Measurements from ENCODE around the gene PGLYRP4.

Gene PGLYRP4, protein sequence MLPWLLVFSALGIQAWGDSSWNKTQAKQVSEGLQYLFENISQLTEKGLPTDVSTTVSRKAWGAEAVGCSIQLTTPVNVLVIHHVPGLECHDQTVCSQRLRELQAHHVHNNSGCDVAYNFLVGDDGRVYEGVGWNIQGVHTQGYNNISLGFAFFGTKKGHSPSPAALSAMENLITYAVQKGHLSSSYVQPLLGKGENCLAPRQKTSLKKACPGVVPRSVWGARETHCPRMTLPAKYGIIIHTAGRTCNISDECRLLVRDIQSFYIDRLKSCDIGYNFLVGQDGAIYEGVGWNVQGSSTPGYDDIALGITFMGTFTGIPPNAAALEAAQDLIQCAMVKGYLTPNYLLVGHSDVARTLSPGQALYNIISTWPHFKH

GRCh38 chr1:153348511-153349362 is at the start of gene PGLYRP4:
TSS of gene PGLYRP4 (minus strand) at chr1:153348841. CDS start at chr1:153347932, 909 bp downstream.
- DNase-seq: no peak

GRCh38 chr1:153397924-153398651 is 49.4 kb upstream of the PGLYRP4 start:
- DNase-seq: no peak

- DNase-seq: no peak
These were observed 48.6 kb upstream of the PGLYRP4 start for GRCh38 chr1:153397051-153397923.

DNA sequence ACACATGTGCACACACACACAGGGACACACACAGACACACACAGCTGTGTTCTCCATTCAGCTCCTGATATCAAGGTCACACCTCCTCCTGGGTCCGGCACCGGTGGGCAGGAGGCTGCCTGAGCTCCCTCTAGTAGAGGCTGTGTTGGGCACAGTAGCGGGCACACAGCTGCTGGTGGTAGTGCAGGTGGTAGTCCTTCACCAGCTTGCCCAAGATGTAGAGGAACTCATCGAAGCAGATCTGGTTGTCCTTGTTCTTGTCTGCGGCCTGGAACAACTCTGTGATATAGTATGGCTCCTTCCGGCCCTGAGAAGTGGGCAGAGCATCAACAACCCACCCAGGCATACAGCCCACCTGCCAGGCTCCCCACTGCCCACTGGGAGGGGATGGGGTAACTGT is 47.8 kb upstream of the PGLYRP4 start:
- no peak for DNase-seq

GRCh38 chr1:153395776-153396175 is 47.1 kb upstream of the PGLYRP4 start:
- no peak for DNase-seq

DNA sequence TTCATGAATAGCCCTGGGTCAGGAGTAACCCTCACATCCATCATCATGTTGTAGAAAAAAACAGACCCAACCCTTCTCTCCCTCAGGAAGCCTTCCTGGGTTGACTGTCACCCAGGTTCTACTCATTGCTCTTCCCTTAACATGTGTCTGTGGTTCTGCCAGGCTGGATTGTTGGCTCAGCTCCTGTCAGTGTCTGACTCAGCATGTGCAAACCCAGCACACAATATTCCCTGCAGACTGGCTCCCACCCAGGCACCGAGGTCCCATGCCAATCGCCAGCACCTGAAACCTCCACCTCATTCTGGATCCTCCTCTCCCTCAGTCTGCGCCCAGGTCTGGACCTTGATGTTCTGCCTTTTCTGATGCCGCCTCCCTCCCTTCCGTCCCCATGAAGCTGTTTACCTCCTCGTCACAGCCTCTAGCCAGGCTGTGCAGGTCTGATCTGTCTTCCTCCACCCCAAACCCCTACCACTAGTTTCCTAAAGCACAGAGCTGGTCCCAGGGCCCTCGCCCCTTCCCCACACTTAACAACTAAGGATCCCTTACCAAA is 46.6 kb upstream of the PGLYRP4 start:
- no peak for DNase-seq

DNA sequence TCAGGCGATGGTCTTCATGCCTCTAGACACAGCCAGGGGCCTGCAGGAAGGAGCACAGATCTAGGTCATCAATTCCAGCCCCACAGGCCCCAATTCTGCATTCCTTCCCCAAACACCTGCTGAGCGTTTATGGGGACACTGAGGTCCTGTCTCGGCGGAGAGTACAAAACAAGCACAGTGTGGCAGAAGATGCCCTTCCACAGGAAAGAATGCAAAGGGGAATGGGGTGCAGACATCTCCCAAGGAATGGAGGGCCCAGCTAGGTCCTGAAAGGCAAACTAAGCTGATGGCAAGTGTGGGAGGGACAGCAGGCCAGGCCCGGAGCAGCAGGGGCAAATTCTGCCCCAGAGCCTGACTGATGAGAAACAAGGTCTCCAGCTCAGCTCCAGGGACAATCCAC is 45.8 kb upstream of the PGLYRP4 start:
- DNase-seq: no peak

- no peak for DNase-seq
These were observed 45.3 kb upstream of the PGLYRP4 start for GRCh38 chr1:153393926-153394325.

- no peak for DNase-seq
These were observed 44.2 kb upstream of the PGLYRP4 start for GRCh38 chr1:153392822-153393221.

DNA sequence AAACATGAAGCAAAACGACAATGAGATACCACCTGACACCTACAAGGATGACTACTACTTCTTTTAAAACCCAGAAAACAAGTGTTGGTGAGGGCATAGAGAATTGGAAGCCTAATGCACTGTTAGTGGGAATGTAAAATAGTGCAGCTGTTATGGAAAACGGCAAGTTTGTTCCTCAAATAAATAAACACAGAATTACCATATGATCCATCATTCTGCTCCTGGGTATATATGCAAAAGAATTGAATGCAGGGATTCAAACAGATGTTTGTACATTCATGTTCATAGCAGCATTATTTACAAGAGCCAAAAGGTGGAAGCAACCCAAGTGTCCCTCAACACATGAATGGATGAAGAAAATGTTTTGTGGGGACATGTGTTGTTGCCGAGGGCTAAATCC is 43.6 kb upstream of the PGLYRP4 start:
- DNase-seq: no peak

- DNase-seq: no peak
These were observed 42.5 kb upstream of the PGLYRP4 start, which contains the start of gene S100A8 for GRCh38 chr1:153390938-153391710. TSS of gene S100A8 (minus strand) at chr1:153391073. CDS start at chr1:153390535, 538 bp downstream.

GRCh38 chr1:153389973-153390879 is 41.6 kb upstream of the PGLYRP4 start:
- DNase-seq: no peak

- no peak for DNase-seq
These were observed 40.8 kb upstream of the PGLYRP4 start for GRCh38 chr1:153389401-153389800.

DNA sequence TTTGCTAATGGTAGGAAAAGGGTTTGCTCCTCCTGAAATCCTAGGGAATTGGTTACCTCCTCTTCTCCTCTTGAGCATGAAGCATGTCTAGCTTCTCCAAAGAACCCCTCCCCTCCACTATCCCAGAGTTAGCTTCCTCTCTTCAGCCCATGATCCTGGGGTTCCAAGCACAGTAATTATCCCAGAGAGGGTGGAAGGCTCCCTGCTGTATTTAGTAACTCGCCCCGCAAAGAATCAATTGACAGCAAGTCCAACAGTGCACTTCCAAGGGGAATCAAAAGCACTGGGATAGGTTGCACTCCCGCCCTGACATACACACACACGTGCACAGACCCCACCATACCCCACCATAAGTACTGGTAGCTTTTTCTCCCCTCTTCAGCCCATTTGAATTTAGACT is 39.1 kb upstream of the PGLYRP4 start:
- no peak for DNase-seq

DNA sequence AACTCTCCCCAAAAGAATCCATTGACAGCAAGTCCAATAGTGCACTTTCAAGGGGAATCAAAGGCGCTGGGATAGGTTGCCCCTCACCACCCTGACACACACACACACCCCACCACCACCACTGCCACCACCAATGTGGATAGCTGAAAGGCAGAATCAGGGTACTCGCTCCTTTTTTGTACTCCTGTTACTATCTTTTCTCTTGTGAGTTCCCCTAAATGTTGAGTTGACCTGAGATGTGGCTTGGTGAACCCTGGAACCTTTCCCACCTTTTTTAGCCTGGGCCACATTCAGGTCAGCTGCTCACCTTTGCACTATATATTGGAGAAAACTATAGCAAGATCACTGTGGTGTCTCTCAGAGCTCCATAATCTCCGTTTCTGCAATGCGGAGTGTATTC is 38.4 kb upstream of the PGLYRP4 start:
- no peak for DNase-seq

DNA sequence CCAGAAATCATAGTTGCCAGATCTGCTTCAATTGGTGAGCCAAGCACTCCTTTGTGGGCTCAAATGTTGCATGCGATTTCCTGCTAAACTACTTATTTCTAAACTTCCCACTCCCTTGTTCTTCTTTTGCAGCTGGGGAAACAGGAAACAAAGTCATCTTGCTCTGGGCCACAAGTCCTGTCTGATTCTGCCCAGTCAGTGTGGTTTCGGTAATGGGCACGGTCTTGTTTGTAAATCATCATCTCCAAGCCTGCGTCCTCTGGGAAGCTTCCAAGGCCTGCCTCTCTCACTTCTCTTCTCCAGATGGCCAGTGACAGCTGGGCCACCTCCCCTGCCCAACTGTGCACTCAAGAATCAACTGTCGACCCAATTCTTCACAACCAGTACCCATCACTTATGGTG is 37.9 kb upstream of the PGLYRP4 start:
- DNase-seq: no peak

GRCh38 chr1:153384958-153385580 is 36.4 kb upstream of the PGLYRP4 start:
- DNase-seq: no peak

GRCh38 chr1:153380711-153381110 is 32.1 kb upstream of the PGLYRP4 start:
- no peak for DNase-seq

DNA sequence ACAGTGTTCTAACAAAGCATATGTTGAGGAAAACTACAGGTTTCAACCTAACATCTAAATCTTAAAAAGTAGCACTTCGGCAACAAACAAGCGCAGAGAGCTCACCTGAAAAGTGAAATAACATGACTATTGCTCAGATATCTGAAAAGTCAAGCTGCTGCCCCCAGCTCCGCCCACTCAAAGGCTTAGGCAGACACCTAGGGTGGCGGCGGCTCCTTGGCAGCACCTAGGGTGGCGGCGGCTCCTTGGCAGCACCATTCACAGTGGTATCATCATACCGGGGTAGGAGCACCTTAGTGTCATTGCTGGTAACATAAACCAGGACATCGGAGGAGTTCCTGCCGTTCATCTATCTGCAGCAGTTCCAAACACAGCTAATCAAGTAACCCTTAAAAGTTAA is 30.9 kb upstream of the PGLYRP4 start:
- DNase-seq: no peak

DNA sequence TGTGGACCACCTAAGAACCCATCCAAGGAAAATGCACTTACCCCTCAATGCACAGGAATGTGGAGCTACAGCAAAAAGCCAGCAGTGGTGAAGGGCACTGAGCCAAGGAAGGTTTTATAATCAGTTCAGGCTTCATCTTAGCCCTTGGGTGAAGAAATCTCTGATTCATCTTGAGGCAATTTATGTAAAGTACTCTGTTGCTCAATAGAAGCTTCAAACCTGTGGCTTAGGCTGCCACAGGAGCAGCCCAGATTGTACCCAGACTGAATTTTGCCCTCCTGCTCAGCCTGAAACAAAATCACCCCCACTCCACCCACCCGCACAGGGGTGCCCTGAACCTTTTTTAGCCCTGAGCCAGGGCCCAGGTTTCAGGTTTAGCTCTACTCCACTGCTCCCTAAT is 26.9 kb upstream of the PGLYRP4 start, which contains the start of gene S100A12:
S100A12 (minus strand) TSS at position 111 of the 400 bp plus-strand sequence. CDS start 1,029 bp downstream, outside the sequence.
- DNase-seq: no peak

Data from activated CD4-positive, alpha-beta T cell treated with anti-CD3 and anti-CD28 coated beads for 4 hours (primary cell).